GM19043 (cell line): Measurements from ENCODE around the gene GNA15.
"Not testable (repeated sequence)": the region's sequence is repeated elsewhere in the genome, so short reads cannot be mapped to it uniquely, and the experiment has no call there.

ENCODE experiments used
- ATAC-seq: cut with Tn5 transposase; IDR thresholded peaks from one replicate; pipeline ENCODE4 v1.9.1; 2021; ENCODE audit warnings: low read depth; ENCODE audit not compliant: unreplicated experiment

GNA15 gene

DNA sequence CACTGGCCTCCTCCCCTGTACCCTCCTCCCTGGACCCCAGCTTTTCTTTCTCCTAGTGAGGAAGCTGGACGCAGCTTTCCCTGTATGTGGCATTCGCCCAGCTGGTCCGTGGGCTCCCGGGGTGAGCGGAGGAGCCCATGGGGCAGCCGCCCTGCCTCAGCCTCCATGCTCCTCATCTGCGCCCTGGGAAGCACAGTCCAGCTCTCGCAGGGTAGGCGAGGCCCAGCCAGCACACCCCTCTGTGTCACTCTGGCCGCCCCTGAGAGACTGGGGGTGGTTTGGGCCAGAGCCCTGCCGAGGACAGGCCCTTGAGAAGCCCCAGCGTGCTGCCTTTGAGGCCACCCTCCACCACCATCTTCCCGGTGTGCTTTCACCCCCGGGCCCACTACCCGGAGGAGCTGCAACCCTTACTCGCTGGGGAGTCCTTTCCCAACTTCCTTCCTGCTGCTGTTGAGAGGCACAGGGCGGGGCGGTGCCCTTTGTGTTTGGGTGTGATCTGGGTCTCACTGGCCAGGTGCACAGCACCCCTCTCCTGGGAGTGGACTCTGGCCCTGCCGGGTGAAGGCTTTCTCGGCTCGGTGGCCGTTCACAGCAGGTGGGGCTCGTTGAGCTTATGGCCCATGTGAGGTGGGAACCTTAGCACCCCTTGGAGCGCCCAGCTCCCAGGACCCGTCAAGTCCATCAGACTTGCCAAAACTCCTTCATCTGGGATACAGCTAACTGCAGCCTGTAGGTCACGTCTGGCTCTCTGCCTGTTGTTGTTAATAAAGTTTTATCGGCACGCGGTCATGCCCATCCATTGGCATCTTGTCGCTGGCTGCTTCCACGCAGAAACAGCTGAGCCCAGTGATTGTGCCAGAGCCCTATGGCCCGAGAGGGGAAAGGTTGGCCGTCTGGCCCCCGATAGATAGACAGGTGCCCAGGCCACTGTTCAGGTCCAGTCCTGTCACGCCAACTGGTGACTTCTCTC lies 53.1 kb downstream of the GNA15 start:
- no peak for ATAC-seq

DNA sequence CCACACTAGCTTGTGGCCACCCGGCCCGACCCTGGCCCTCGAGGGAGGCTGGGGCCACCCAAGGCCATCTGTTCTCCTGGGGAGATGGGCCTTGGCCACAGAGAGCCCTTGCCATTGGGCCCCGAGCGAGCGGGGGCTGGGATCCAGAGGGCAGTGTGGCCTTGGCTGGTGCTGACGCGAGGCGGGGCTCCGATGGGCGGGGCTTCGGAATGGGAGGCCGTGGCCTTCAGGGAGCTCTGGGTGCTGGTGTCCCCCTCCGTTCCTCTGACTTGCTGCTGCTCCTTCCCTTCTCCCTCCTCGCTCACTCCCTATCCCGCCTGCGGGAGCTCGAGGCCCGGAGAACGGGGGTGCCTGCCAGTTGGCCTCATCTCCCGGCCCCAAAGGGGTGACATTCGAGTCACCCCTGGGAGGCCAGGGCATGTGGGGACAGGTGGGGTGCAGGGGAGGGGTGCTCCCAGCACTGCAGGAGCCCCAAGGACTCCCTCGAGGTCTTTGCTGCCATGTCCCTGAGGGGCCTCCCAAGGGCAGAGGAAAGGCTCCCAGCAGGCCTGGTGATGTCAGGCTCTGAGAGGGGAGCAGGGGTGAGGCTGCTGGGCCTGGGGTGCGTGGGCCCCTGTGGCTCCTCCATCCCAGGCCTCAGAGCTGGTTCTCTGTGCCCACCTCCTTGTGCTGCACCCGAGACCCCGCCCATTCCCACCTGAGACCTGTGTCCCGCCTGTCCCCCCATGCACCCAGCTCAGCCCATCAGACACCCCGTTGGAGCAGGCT lies 54.1 kb downstream of the GNA15 start:
- no peak for ATAC-seq

DNA sequence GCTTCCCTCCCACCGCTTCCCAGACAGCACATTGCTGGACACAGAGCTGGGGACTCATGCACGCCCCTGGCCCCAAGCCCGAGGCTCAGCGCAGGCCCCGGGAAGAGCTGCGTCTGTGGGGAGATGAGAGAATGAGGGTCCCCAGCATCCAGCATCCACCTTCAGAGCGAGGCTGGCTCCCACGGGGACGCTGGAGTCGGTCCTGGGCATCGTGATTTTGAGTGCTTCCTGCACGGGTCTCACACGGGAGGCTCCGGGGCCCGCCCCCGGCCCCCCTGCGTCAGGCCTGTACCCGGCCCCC lies 54.6 kb downstream of the GNA15 start:
- ATAC-seq = no peak

DNA sequence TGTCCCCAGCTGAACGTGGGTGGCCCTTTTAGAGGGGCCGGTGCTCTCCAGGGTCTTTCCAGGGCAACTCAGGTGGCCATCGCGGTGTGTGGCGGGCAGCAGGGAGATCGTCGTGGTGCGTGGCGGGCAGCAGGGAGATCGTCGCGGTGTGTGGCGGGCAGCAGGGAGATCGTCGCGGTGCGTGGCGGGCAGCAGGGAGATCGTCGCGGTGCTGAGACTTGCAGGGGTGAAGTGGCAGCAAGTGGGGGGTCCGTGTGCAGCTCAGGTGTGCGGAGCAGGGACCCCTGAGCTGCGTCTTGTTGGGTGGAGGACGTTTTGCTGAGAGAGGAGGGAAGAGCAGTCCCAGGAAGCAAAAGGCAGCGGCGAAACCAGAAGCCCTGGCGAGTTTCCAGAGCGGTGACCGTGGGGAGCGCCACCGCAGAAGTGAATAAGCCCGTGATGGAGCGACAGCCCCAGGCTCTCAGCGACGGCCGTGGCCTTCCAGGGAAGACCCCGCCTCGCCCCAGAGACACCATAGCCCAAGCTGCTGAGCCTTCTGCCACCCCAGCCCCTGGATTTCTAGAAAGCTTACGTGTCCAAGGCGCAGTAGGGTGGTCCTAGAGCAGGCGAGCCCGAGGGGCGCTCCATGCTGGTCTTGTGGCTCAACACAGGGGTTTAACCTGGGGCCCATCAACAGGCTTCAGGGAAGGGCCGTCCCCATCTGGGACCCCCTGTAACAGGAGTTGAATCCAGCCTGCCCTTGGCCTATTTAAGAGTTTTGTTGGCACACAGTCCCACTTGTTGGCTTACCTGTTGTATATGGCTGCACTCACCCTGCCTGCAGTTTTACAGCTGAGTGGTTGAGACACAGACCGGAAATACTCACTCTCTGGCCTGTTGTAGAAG lies 55.3 kb downstream of the GNA15 start:
- ATAC-seq = no peak

DNA sequence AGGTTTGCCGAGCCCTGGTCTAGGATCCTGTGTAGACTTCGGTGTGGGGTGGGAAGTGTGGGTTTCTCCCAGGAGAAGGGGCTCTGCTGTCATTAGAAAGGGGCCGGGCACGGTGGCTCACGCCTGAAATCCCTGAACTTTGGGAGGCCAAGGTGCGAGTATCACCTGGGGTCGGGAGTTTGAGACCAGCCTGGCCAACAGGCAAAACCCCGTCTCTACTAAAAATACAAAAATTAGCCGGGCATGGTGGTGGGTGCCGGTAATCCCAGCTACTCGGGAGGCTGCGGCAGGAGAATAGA lies 55.9 kb downstream of the GNA15 start:
- not testable (repeated sequence) for ATAC-seq

DNA sequence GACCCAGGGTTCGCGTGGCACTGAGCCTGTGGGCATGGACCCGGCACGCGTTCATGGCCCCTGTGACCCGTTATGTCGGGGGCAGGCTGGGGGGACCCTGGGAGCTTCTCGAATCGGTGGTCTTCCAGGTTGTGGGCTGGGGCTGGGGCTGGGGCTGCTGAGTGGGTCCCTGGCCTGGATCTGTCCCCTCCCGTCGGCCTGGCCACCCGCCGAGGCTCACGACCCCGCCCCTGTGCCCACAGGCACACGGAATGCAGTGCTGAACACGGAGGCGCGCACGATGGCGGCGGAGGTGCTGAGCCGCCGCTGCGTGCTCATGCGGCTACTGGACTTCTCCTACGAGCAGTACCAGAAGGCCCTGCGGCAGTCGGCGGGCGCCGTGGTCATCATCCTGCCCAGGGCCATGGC lies 56.4 kb downstream of the GNA15 start:
- ATAC-seq = no peak

DNA sequence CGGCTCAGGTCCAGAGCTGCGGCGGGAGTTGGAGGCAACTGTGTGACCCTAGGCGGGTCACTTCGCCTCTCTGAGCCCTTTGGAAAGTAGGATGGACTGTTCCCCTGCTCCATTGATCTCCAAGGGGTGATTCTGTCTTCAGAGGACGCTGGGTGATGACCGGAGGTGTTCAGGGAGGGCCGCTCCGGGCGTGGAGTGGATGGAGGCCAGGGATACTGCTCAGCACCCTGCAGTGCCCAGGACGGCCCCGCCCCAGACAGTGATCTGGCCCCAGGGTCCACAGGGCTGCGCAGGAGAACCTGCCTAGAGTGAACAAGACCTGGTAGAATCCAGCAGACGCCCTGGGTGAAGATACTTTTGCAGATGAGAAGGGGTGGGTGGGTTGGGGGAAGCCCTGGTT lies 56.9 kb downstream of the GNA15 start:
- no peak for ATAC-seq

DNA sequence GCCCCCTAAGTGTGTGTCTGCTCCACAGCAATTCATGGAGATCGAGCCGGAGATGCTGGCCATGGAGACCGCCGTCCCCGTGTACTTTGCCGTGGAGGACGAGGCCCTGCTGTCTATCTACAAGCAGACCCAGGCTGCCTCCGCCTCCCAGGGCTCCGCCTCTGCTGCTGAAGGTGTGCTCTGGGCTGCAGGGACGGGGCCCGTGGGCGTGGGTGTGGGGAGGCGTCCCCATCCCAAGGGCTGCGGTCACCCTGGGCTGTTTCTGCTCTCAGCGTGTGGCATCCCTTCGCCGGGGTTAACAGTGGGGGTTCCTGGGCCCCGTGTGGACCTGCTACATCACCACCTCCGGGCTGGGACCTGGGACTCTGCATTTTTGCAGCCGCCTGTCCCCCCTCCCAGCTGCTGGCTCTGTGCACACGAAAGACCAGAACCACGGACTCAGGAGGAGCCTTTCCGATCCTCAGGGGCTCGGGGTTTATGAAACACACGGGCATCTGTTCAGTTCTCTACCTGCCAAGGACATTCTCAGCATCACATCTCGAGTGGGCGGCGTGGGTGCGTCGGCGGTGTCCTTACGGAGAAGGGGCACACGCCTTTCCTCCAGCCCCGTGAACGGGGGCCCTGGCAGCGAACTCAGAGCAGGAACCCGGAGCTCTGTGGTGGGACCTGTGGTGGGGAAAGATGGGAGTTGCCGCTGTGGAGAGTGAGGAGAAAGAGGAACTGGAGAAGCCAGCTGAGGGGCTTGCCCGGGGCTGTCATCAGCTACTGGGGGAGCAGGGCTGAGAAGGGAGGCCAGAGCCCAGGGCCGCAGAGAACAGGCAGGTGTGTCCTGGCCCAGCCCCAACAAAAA lies 57.6 kb downstream of the GNA15 start:
- ATAC-seq = no peak

DNA sequence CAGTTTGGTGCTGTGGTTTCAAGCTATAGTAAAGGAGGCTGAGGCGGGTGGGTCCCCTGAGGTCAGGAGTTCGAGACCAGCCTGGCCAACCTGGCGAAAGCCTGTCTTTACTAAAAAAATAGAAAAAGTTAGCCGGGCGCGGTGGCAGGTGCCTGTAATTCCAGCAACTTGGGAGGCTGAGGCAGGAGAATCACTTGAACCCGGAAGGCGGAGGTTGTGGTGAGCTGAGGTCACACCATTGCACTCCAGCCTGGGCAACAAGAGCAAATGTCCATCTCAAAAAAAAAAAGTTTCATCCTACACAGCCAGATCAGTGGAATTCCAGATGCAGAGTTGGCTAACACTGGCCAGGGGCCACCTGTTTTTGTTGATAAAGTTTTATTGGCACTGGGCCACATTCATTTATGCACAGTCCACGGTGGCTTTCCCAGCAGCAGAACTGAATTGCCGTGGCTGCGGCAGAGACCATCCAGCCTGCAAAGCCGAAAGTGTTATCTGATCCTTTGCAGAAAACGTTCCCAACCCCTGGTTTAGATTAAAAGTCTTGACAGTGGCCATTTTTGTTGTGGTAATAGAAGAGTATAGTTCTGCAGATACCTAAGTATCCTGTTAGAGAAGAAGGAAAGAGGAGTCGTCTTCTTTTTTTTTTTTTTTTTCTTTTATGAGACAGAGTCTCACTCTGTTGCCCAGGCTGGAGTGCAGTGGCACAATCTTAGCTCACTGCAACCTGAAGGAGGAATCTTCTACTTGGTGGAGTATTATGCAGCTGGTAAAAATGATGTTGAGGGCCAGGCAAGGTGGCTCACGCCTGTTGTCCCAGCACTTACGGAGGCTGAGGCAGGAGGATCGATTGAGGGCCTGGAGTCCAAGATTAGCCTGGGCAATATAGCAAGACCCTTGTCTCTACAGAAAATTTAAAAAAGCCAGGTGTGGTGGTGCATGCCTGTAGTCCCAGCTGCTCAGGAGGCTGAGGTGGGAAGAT lies 58.6 kb downstream of the GNA15 start:
- ATAC-seq = no peak

DNA sequence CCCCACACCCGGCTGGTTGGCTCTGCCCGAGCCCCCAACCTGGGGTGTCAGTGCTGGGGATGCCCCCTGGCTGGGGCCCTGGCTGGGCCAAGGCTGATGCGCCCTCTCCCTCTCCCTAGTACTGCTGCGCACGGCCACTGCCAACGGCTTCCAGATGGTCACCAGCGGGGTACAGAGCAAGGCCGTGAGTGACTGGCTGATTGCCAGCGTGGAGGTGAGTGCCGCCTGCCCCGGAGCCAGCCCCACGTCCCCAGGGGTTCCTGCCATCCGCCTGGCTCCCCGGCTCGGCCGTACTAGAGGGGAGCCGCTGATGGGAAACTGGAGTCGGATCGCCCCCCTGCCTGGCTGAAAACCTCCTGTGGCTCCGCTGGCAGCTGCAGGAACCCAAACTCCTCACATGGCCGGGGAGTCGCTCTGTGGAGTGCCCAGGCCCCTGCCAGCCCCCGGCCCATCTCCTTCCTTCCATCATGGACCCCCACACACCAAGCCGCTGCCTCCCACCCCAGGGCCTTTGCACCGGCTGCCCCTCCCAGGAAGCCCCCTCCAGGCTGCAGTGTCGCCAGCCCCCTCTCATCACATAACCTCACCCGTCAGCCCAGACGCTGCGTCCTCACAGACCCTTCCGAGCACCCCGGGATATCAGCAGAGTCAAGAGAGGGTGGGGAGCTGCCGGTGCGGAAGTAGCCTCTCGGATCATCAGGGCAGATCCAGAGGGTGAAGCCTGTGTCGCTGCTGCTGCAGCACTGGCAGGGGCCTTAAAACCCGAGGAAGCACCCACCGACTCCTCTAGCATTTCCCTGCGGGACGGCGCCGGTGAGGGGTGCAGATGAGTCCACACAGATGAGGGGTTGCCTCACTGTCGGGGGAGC lies 60.5 kb downstream of the GNA15 start:
- no peak for ATAC-seq

DNA sequence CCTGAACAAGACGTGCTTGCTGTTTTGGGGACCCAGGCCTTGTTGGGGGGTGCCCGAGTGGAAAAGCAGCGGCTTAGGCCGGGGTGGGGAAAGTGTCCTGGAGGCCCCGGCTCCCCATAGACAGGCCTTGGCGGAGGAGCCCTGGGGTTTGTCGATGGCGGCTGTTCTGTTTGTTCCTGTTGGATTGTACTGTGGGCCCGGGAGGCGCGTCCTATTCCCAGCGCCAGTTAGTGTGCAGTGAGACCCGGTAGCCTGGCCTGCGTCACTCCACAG lies 61.0 kb downstream of the GNA15 start:
- no peak for ATAC-seq

DNA sequence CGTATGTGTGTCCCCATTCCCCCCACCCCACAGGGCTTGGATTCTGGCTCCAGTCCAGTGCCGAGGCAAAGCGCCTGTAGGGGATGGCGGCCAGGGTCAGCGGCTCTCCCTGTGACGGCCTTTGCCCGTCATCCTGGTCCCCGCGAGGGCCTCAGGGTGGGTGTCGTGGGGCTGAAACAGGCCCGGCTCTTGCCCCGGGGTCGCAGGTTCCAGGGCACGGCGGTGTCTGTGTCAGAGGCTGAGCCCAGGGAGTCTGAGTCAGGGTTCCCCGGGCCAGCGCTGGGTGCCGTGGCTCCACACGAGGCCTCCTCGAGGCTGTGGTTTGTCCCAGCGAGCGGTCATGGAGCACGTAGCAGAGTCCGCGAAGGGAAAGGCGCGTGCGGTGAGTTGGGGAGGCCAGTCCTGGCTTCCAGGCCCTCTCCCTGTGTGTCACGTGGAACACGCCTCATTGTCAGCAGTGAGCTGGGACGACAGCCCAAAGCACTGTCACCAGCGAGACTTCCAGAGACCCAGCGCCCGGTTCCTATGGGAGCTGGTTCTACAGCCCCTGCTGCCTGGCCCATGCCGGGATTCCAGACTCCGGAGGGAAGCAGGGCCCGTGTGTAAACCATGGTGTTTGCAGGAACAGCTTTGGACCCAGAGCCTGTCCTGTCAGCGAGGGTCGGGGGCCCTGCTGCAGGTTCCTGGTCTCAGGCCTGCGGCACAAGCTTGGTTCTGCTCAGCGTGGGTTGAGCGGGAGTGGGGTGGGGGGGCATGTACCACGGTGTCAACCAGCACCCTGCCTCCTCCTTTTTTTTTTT lies 63.3 kb downstream of the GNA15 start:
- no peak for ATAC-seq

DNA sequence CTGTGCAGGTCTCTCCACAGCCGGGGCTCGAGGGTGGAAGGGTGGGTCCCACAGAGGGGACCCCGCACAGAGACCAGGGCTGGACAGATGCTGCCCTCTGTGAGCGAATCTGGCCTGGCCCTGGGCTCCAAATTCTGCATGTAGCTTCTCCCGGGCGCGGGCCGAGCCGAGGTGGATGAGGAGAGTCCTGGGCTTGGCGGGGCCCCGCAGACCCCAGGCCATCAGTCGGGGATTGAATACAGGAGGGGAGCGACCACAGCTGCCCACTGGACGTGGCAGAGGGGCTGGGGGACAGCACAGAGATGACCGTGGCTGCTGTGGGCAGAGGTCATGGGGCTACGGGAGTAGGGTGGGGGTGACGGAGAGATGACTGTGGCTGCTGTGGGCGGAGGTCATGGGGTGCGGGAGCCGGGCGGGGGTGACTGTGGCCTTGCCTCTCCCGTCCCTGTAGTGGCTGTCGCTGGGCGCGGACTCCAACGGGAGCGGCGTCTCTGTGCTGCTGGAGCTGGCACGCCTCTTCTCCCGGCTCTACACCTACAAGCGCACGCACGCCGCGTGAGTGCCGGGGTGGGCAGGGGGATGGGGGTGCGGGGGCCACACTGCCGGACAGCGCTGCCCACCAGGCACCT lies 65.4 kb downstream of the GNA15 start:
- no peak for ATAC-seq

DNA sequence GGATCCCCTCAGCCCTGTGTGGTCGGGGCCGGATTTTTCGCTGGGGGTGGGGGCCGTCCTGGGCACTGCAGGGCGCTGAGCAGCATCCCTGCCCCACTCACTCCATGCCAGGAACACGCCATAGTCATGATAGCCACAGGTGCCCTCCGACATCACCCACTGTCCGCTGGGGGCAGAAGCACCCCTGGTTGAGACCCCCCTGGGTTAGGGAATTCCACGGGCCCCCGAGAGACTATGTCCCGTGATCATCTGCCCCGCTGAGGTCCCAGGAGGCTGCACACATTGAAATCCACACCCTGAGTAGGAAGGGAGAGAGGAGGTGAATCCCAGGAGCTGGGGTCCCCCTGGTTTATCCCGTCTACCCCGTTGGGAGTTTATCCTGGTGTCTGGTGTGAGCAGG lies 66.1 kb downstream of the GNA15 start:
- ATAC-seq = no peak

DNA sequence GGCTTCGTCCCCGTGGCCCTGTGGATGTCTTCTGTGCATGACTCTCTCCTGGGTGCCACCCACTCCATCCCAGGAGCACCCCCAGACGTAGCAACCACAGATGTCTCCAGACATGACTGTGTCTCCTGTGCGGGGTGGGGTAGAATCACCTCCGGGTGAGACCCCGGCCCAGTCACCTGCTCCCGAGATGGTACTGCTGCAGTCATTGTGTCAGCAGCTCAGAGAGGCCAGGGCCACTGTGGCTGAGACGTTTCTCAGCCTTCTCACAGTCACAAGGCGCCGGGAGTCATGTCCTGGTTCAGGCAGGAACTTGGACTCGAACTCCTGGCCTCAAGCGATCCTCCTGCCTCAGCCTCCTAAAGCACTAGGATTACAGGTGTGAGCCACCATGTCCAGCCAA lies 66.5 kb downstream of the GNA15 start:
- no peak for ATAC-seq

DNA sequence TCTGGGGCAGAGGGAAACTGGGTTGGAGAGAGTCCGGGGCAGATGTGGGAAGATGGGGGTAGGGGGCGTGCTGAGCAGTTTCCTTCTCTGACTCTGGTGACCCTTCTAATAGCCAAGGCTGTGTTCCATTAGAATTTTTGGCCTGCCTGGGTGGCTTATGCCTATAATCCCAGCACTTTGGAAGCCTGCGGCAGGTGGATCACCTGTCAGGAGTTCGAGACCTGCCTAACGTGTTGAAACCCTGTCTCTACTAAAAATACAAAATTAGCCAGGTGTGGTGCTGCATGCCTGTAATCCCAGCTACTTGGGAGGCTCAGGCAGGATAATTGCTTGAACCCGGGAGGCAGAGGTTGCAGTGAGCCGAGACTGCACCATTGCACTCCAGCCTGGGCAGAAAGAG lies 67.1 kb downstream of the GNA15 start:
- not testable (repeated sequence) for ATAC-seq
